Activated CD4-positive, alpha-beta T cell treated with anti-CD3 and anti-CD28 coated beads, Interleukin-2, amount 50 U/mL, for 1 hour (primary cell): Measurements from ENCODE around the gene NACC2.
"Not testable (repeated sequence)": the region's sequence is repeated elsewhere in the genome, so short reads cannot be mapped to it uniquely, and the experiment has no call there.

Experiments
- DNase-seq: peaks from one replicate; pipeline ENCODE4 v3.0.0-alpha.2; 2020

The NACC2 gene

GRCh38 chr9:136079211-136079915 lies 15.7 kb downstream of the NACC2 start:
- DNase-seq: no peak

GRCh38 chr9:136078498-136079011 lies 16.5 kb downstream of the NACC2 start:
- no peak for DNase-seq

GRCh38 chr9:136078024-136078423 lies 17.1 kb downstream of the NACC2 start:
- DNase-seq: no peak

- DNase-seq: no peak
Measured at GRCh38 chr9:136077491-136077890, 17.6 kb downstream of the NACC2 start.

- no peak for DNase-seq
Measured at GRCh38 chr9:136075881-136076678, 19.0 kb downstream of the NACC2 start.

- no peak for DNase-seq
Measured at GRCh38 chr9:136075134-136075841, 19.8 kb downstream of the NACC2 start.

GRCh38 chr9:136074706-136075105 lies 20.4 kb downstream of the NACC2 start:
- no peak for DNase-seq

GRCh38 chr9:136062657-136063439 lies 32.2 kb downstream of the NACC2 start:
- DNase-seq: no peak

- not testable (repeated sequence) for DNase-seq
Measured at GRCh38 chr9:136061916-136062315, 33.2 kb downstream of the NACC2 start.

GRCh38 chr9:136061405-136061804 lies 33.7 kb downstream of the NACC2 start:
- DNase-seq: no peak

- no peak for DNase-seq
Measured at GRCh38 chr9:136060671-136061371, 34.3 kb downstream of the NACC2 start.

GRCh38 chr9:136059851-136060670 lies 35.0 kb downstream of the NACC2 start:
- no peak for DNase-seq

GRCh38 chr9:136059321-136059791 lies 35.7 kb downstream of the NACC2 start:
- DNase-seq: no peak

- no peak for DNase-seq
Measured at GRCh38 chr9:136058801-136059302, 36.2 kb downstream of the NACC2 start.

GRCh38 chr9:136058084-136058483 lies 37.0 kb downstream of the NACC2 start:
- DNase-seq: no peak

GRCh38 chr9:136057236-136058081 lies 37.6 kb downstream of the NACC2 start:
- no peak for DNase-seq

- DNase-seq: no peak
Measured at GRCh38 chr9:136056546-136057235, 38.4 kb downstream of the NACC2 start.

- no peak for DNase-seq
Measured at GRCh38 chr9:136055715-136056545, 39.2 kb downstream of the NACC2 start.
